ENCODE measurements around the gene PTPRS. TPM values are rescaled to one million over a fixed set of nuclear protein-coding genes. Genes with fewer than 3 reads are reported as not detected.

PTPRS gene
- polyA plus RNA-seq, 1 experiment, result 40.1 TPM

GRCh38 chr19:5297272-5297669 is 43.3 kb downstream of the PTPRS start:
- no peak for DNase-seq (ENCODE audit: low read depth)
- no peak overlapping the region for H3K4me3 ChIP-seq (ENCODE audit: low read depth, low read length)
- ChIA-PET CTCF (no interaction called here), POLR2A (no interaction called here)
- no peaks in the 10 kb centered on the region for H3K27me3 ChIP-seq (ENCODE audit: control insufficient read depth, insufficient read depth, low read length)
- TF ChIP-seq CTCF (IDR thresholded peaks at IDR 0.05; ENCODE audit: insufficient read depth, low read depth, low read length), result no peak
- no peaks in the 10 kb centered on the region for H3K36me3 ChIP-seq (ENCODE audit: control insufficient read depth, insufficient read depth, low read length)

GRCh38 chr19:5296457-5297271 is 43.9 kb downstream of the PTPRS start:
- ChIA-PET POLR2A (no interaction called here), CTCF (no interaction called here)
- Histone ChIP-seq H3K36me3 (ENCODE audit: control insufficient read depth, insufficient read depth, low read length) (no peaks in the 10 kb centered on the region), H3K27me3 (ENCODE audit: control insufficient read depth, insufficient read depth, low read length) (no peaks in the 10 kb centered on the region), H3K4me3 (ENCODE audit: low read depth, low read length) (no peak overlapping the region)
- no peak for DNase-seq (ENCODE audit: low read depth)
- TF ChIP-seq CTCF (IDR thresholded peaks at IDR 0.05; ENCODE audit: insufficient read depth, low read depth, low read length), result no peak

GRCh38 chr19:5296021-5296420 is 44.6 kb downstream of the PTPRS start:
- no peak overlapping the region for H3K4me3 ChIP-seq (ENCODE audit: low read depth, low read length)
- POLR2A ChIA-PET, result no interaction called here
- no peaks in the 10 kb centered on the region for H3K27me3 ChIP-seq (ENCODE audit: control insufficient read depth, insufficient read depth, low read length)
- no peak for TF ChIP-seq CTCF (IDR thresholded peaks at IDR 0.05; ENCODE audit: insufficient read depth, low read depth, low read length)
- CTCF ChIA-PET, result no interaction called here
- no peak for DNase-seq (ENCODE audit: low read depth)
- H3K36me3 ChIP-seq (ENCODE audit: control insufficient read depth, insufficient read depth, low read length), result no peaks in the 10 kb centered on the region

GRCh38 chr19:5294403-5295160 is 46.0 kb downstream of the PTPRS start:
- Histone ChIP-seq H3K27me3 (ENCODE audit: control insufficient read depth, insufficient read depth, low read length) (no peaks in the 10 kb centered on the region), H3K36me3 (ENCODE audit: control insufficient read depth, insufficient read depth, low read length) (no peaks in the 10 kb centered on the region), H3K4me3 (ENCODE audit: low read depth, low read length) (peak overlapping the region; percentile 85; the same call in 1 of the 2 replicates)
- TF ChIP-seq CTCF (IDR thresholded peaks at IDR 0.05; ENCODE audit: insufficient read depth, low read depth, low read length), result no peak
- DNase-seq (ENCODE audit: low read depth), result no peak
- CTCF ChIA-PET, result no interaction called here
- POLR2A ChIA-PET, result no interaction called here

- Histone ChIP-seq H3K27me3 (ENCODE audit: control insufficient read depth, insufficient read depth, low read length) (no peaks in the 10 kb centered on the region), H3K4me3 (ENCODE audit: low read depth, low read length) (peak overlapping the region; percentile 85), H3K36me3 (ENCODE audit: control insufficient read depth, insufficient read depth, low read length) (no peaks in the 10 kb centered on the region)
- no peak for DNase-seq (ENCODE audit: low read depth)
- ChIA-PET CTCF (interaction anchor here (0.8 to 1.0 kb wide), 2 partner anchors 11 to 263 kb away, joined by 3 read pairs; no protein-coding TSS in a partner anchor), POLR2A (interaction anchor here (0.6 kb wide), 1 partner anchor 11 kb away, joined by 13 read pairs; no protein-coding TSS in a partner anchor)
- TF ChIP-seq CTCF (IDR thresholded peaks at IDR 0.05; ENCODE audit: insufficient read depth, low read depth, low read length), result no peak
These were observed 46.8 kb downstream of the PTPRS start for GRCh38 chr19:5293612-5294378.

Data from BJ (cell line).